Endothelial cell of umbilical vein (primary cell): Measurements from ENCODE around the gene DGKG. TPM values are rescaled to one million over a fixed set of nuclear protein-coding genes. Genes with fewer than 3 reads are reported as not detected.

Experiments used
- BruUV-seq: library from RNA; stranded (reverse); fragments of 400-500 nt; replicated peaks from 2 replicates; lab custom pipeline; 2021; lab: Mats Ljungman, UMichigan
- CTCF ChIA-PET: fragments of 300-600, 350-600 bp; sonication (Branson Sonifier 250); formaldehyde crosslinking; loops from one replicate; lab custom pipeline; 2021; ENCODE audit warnings: antibody characterized with exemption, inconsistent platforms; lab: Charles Lee
- POLR2A ChIA-PET: fragments of 300-600, 350-600 bp; sonication (Branson Sonifier 250); formaldehyde crosslinking; loops from one replicate; lab custom pipeline; 2021; ENCODE audit warnings: antibody characterized with exemption, inconsistent platforms; lab: Charles Lee
- DNase-seq: peaks from one replicate; pipeline ENCODE4 v3.0.0-alpha.2; 2011; ENCODE audit warnings: low read depth, low spot score
- FAIRE-seq: peaks from 2 replicates; lab custom pipeline; 2011; peaks lifted over from hg19 to GRCh38; lab: Jason Lieb, UNC
- H2AFZ ChIP-seq: 2 replicates; pipeline ENCODE4 v1.6.0; 2012; ENCODE audit warnings: low read depth, low read length, control low read depth, inconsistent platforms
- H3K27ac ChIP-seq: 2 replicates; pipeline ENCODE4 v1.5.1; 2011; ENCODE audit warnings: low read depth, mild to moderate bottlenecking, control low read depth, low read length, moderate library complexity; ENCODE audit not compliant: insufficient read depth
- H3K27me3 ChIP-seq, 2 experiments: 2 replicates each; pipeline versions ENCODE4 v1.6.0 to v1.6.1; 2011; ENCODE audit warnings: low read length in 2 of 2, mixed read lengths in 1 of 2; ENCODE audit not compliant: control insufficient read depth in 2 of 2, insufficient read depth in 2 of 2
- H3K36me3 ChIP-seq, 2 experiments: 2 replicates in 1 of 2; 3 replicates in 1 of 2; pipeline ENCODE4 v1.5.1; 2011; ENCODE audit warnings: low read length in 2 of 2, mild to moderate bottlenecking in 1 of 2, moderate library complexity in 1 of 2; ENCODE audit not compliant: control insufficient read depth in 2 of 2, insufficient read depth in 2 of 2; ENCODE audit errors: extremely low read depth in 1 of 2
- H3K4me1 ChIP-seq: 3 replicates; pipeline ENCODE4 v1.5.1; 2011; ENCODE audit warnings: mild to moderate bottlenecking, low read length; ENCODE audit not compliant: control insufficient read depth, insufficient read depth; ENCODE audit errors: extremely low read depth
- H3K4me2 ChIP-seq: 2 replicates; pipeline ENCODE4 v1.6.1; 2011; ENCODE audit warnings: low read length, control low read depth, mixed read lengths; ENCODE audit not compliant: insufficient read depth
- H3K4me3 ChIP-seq, 3 experiments: fragments of 200-600 bp in 1 of 3; sonication (generic), shearing (Covaris generic) in 1 of 3; replicated peaks in 1 of 3; 2 replicates each; pipeline ENCODE4 v1.5.1; 2011 to 2016; ENCODE audit warnings: control low read depth in 3 of 3, low read length in 3 of 3, mild to moderate bottlenecking in 2 of 3, inconsistent platforms in 1 of 3, low read depth in 1 of 3, moderate library complexity in 1 of 3; ENCODE audit not compliant: insufficient read depth in 1 of 3
- H3K79me2 ChIP-seq: 2 replicates; pipeline ENCODE4 v1.6.0; 2012; ENCODE audit warnings: low read length, inconsistent platforms; ENCODE audit not compliant: control insufficient read depth, insufficient read depth
- H3K9ac ChIP-seq: replicated peaks from 2 replicates; pipeline ENCODE3; 2011; ENCODE audit warnings: low read length, control low read depth; ENCODE audit not compliant: insufficient read depth; ENCODE audit errors: extremely low read depth
- H3K9me1 ChIP-seq: replicated peaks from 3 replicates; pipeline ENCODE4 v1.6.0; 2011; ENCODE audit warnings: mild to moderate bottlenecking, low read length; ENCODE audit not compliant: control insufficient read depth, insufficient read depth; ENCODE audit errors: extremely low read depth
- H3K9me3 ChIP-seq: replicated peaks from 2 replicates; pipeline ENCODE4 v1.5.1; 2012; ENCODE audit warnings: low read length, inconsistent platforms; ENCODE audit not compliant: control insufficient read depth, insufficient read depth
- H4K20me1 ChIP-seq: replicated peaks from 2 replicates; pipeline ENCODE3; 2011; ENCODE audit warnings: mild to moderate bottlenecking, low read length; ENCODE audit not compliant: control insufficient read depth, insufficient read depth; ENCODE audit errors: extremely low read depth
- CTCF ChIP-seq, 2 donors: IDR thresholded peaks; 1 replicate in 1 of 2; 2 replicates in 1 of 2; pipeline ENCODE4 v1.5.1; 2011; ENCODE audit warnings: low read length in 2 of 2, mild to moderate bottlenecking in 2 of 2, moderate library complexity in 2 of 2, control low read depth in 1 of 2, inconsistent platforms in 1 of 2, low read depth in 1 of 2; ENCODE audit not compliant: insufficient read depth in 1 of 2; ENCODE audit errors: extremely low read depth in 1 of 2
- EZH2 ChIP-seq: IDR thresholded peaks from 2 replicates; pipeline ENCODE4 v1.6.1; 2012; ENCODE audit warnings: borderline replicate concordance, low read depth, mild to moderate bottlenecking, moderate library complexity, low read length, inconsistent platforms; ENCODE audit not compliant: severe bottlenecking
- FOS ChIP-seq: IDR thresholded peaks from 2 replicates; pipeline ENCODE4 v1.6.1; 2011; ENCODE audit warnings: mild to moderate bottlenecking, low read length, moderate library complexity, borderline replicate concordance; ENCODE audit not compliant: insufficient read depth
- GATA2 ChIP-seq: IDR thresholded peaks from 2 replicates; pipeline ENCODE4 v1.7.0; 2011; ENCODE audit warnings: low read depth, mild to moderate bottlenecking, moderate library complexity, mixed read lengths, low read length; ENCODE audit not compliant: insufficient read length, insufficient read depth
- JUN ChIP-seq: IDR thresholded peaks from 2 replicates; pipeline ENCODE4 v1.6.1; 2011; ENCODE audit warnings: borderline replicate concordance, low read depth; ENCODE audit not compliant: insufficient read length, insufficient read depth
- MAX ChIP-seq: IDR thresholded peaks from 2 replicates; pipeline ENCODE4 v1.6.1; 2011; ENCODE audit not compliant: insufficient read depth, insufficient read length
- MYC ChIP-seq: IDR thresholded peaks from one replicate; pipeline ENCODE4 v1.6.1; 2011; ENCODE audit warnings: mild to moderate bottlenecking, low read depth, low read length
- POLR2A ChIP-seq: IDR thresholded peaks from 2 replicates; pipeline ENCODE4 v1.6.1; 2012; ENCODE audit warnings: low read depth, mild to moderate bottlenecking, control low read depth, low read length
- POLR2AphosphoS5 ChIP-seq: IDR thresholded peaks from 2 replicates; pipeline ENCODE4 v1.6.1; 2012; ENCODE audit warnings: low read depth, mild to moderate bottlenecking, control low read depth, low read length, moderate library complexity; ENCODE audit not compliant: insufficient read depth
- dilution Hi-C: fragments of 300-500 bp; cut with MboI; formaldehyde crosslinking; loops from one replicate; pipeline ENCODE4 v1.15.0; 2019; ENCODE audit warnings: low sequenced_read_pairs; ENCODE audit not compliant: extremely low pct_ligation_motif_present
- intact Hi-C: fragments of 100-400 bp; cut with micrococcal nuclease; formaldehyde crosslinking; loops from one replicate; pipeline ENCODE4 v1.10.0; 2022
- polyA plus RNA-seq, 4 experiments: library from polyadenylated mRNA; depleted of rRNA in 3 of 4; stranded (reverse) in 3 of 4; unstranded in 1 of 4; fragments of >200 nt; gene quantifications; 2 replicates each; pipeline versions ENCODE4 v1.2.1 to v1.2.3, GENCODE V29; 2011 to 2012; ENCODE audit warnings: missing spikeins in 1 of 4
- total RNA-seq: library from RNA; stranded (reverse); gene quantifications from 2 replicates; pipeline ENCODE4 v1.2.3, GENCODE V29; 2021

DGKG gene
- total and polyA plus RNA-seq, 2 donors (not counting 3 experiments of a cell fraction or from before 2014, with no cell fraction given), result not detected

- ChIA-PET CTCF (no interaction called here), POLR2A (no interaction called here)
- FAIRE-seq, result no peak
- H3K27me3 ChIP-seq, result peaks cover 9 to 10% of the 10 kb centered on the region in 2 experiments
- intact Hi-C loops, result no loop called here
- no peak overlapping the region for H3K27ac ChIP-seq
- H3K36me3 ChIP-seq, result no peaks in the 10 kb centered on the region
- H3K4me1 ChIP-seq, result no peaks in the 10 kb centered on the region
- H3K9me3 ChIP-seq, result no peaks in the 10 kb centered on the region
- BruUV-seq, result no TSS peak
- DNase-seq, result no peak
- no peak overlapping the region for H3K4me3 ChIP-seq
- TF ChIP-seq EZH2 (no peak), GATA2 (no peak), FOS (no peak), POLR2AphosphoS5 (no peak), JUN (no peak), CTCF (IDR thresholded peaks at IDR 0.05; ENCODE audit: extremely low read depth in 1 of 2, insufficient read depth in 1 of 2, low read depth in 1 of 2, low read length in 2 of 2) (no peak), POLR2A (no peak), MAX (no peak), MYC (no peak)
- no peaks in the 10 kb centered on the region for H3K79me2 ChIP-seq
- H3K9ac ChIP-seq, result no peak overlapping the region
- dilution Hi-C loops, result no loop called here
- no peaks in the 10 kb centered on the region for H3K9me1 ChIP-seq
- no peak overlapping the region for H2AFZ ChIP-seq
- H3K4me2 ChIP-seq, result no peak overlapping the region
- H4K20me1 ChIP-seq, result no peaks in the 10 kb centered on the region
These were observed 5.9 kb downstream of the DGKG start for GRCh38 chr3:186356152-186356551.
